GM19395 (cell line): ENCODE data around the gene XAGE3.
"Not testable (repeated sequence)": the region's sequence is repeated elsewhere in the genome, so short reads cannot be mapped to it uniquely, and the experiment has no call there.

Source experiments
- ATAC-seq: cut with Tn5 transposase; IDR thresholded peaks from one replicate; pipeline ENCODE4 v1.9.1; 2021; ENCODE audit warnings: mild to moderate bottlenecking, moderate library complexity; ENCODE audit not compliant: unreplicated experiment

Gene XAGE3

GRCh38 chrX:52852110-52852860 lies 15.6 kb downstream of the XAGE3 start:
- no peak for ATAC-seq

DNA sequence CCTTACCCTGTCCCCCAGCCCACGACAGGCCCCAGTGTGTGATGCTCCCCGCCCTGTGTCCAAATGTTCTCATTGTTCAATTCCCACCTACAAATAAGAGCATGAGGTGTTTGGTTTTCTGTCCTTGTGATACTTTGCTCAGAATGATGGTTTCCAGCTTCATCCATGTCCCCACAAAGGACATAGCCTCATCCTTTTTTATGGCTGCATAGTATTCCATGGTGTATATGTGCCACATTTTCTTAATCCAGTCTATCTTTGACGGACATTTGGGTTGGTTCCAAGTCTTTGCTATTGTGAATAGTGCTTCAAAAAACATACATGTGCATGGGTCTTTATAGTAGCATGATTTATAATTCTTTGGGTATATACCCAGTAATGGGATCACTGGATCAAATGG lies 24.3 kb downstream of the XAGE3 start:
- ATAC-seq = not testable (repeated sequence)

- ATAC-seq = no peak
Measured at GRCh38 chrX:52839137-52839536, 28.7 kb downstream of the XAGE3 start.

DNA sequence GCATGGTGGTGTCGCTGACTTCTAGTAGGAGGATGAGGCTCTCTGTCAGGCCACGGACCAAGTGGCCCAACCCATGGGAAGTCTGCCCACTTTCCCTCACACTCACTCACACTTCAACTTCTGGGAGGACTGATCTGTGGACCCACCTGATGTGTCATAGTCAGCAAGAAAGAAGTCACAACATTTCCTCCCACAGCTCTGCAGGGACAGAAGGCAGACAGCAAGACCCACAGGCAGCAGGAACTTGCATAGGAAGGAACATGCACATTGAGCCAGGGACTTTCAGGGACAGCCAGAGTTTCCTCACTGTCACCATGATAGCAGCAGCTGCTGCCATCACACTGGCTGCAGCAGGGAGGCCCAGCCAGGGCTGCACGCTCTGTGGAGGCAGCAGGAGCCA lies 37.3 kb downstream of the XAGE3 start:
- ATAC-seq = no peak

DNA sequence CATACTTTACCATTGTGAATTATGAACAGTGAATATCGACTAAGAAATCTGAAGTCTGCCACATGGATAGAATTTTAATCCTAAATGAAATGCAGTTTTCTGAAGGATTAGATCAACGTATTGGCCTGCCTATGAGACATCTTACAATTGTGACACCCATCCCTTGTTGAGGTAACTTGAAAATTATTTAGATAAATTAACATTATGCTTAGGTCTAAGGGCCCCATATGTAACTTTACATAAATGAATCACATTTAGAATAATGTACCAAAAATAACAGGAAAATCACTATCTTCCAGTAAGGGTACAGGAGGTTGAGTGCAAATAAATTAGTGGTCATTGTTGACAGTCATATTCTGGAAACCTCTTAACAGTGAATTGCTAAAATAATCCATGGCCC lies 43.3 kb downstream of the XAGE3 start:
- ATAC-seq = no peak

GRCh38 chrX:52821079-52821760 lies 46.7 kb downstream of the XAGE3 start:
- no peak for ATAC-seq

- ATAC-seq = no peak
Measured at GRCh38 chrX:52819788-52820187, 48.1 kb downstream of the XAGE3 start.
